H1 (cell line): Measurements from ENCODE around the gene CRABP1. TPM values are rescaled to one million over a fixed set of nuclear protein-coding genes. Genes with fewer than 3 reads are reported as not detected.

Source experiments
- EZH2 ChIP-seq: fragments of 200-600 bp; sonication (generic); IDR thresholded peaks from 2 replicates; pipeline ENCODE4 v1.7.1; 2012; ENCODE audit warnings: low read depth, mild to moderate bottlenecking, moderate library complexity, low read length, inconsistent platforms; ENCODE audit not compliant: severe bottlenecking
- JUN ChIP-seq: IDR thresholded peaks from 2 replicates; pipeline ENCODE4 v1.6.1; 2011; ENCODE audit warnings: low read depth, mild to moderate bottlenecking, improper control_type of control experiment, low read length
- MAFK ChIP-seq: IDR thresholded peaks from 2 replicates; pipeline ENCODE4 v1.6.1; 2012; ENCODE audit warnings: low read depth, mild to moderate bottlenecking, improper control_type of control experiment, low read length
- POLR2A ChIP-seq, 2 experiments: IDR thresholded peaks; 1 replicate in 1 of 2; 2 replicates in 1 of 2; pipeline ENCODE4 v1.6.1; 2011; ENCODE audit warnings: low read depth in 2 of 2, low read length in 2 of 2, mild to moderate bottlenecking in 2 of 2; ENCODE audit errors: control extremely low read depth in 1 of 2
- RAD21 ChIP-seq, 2 experiments: IDR thresholded peaks in 1 of 2; conservative IDR thresholded peaks in 1 of 2; 2 replicates each; pipeline ENCODE4 v1.6.1; 2011; ENCODE audit warnings: low read depth in 2 of 2, low read length in 2 of 2, improper control_type of control experiment in 1 of 2, inconsistent platforms in 1 of 2, mild to moderate bottlenecking in 1 of 2, moderate library complexity in 1 of 2
- SIN3A ChIP-seq, 2 experiments: IDR thresholded peaks in 1 of 2; conservative IDR thresholded peaks in 1 of 2; 2 replicates each; pipeline ENCODE4 v1.6.1; 2011 to 2012; ENCODE audit warnings: low read length in 2 of 2, improper control_type of control experiment in 1 of 2, low read depth in 1 of 2, mild to moderate bottlenecking in 1 of 2
- polyA plus RNA-seq, 7 experiments: library from polyadenylated mRNA; depleted of rRNA in 3 of 7; stranded (reverse) in 5 of 7; unstranded in 2 of 7; fragments of >200 nt in 5 of 7; fragments of 200-250 nt in 2 of 7; gene quantifications; 1 replicate in 5 of 7; 2 replicates in 1 of 7; 4 replicates in 1 of 7; pipeline versions ENCODE4 v1.2.1 to v1.2.3, GENCODE V29; 2011 to 2013; ENCODE audit warnings: missing spikeins in 2 of 7, mixed read lengths in 2 of 7
- total RNA-seq: library from RNA; stranded (reverse); fragmentation: NEBNext Ultra II Directional; extraction: Animal tissue kit (Norgen Biotek cat#: 25700); gene quantifications from 2 replicates; pipeline ENCODE4 v1.2.1, GENCODE V29; 2021
- TF ChIP-seq, protein P1 (sequence below): IDR thresholded peaks from 2 replicates; pipeline ENCODE4 v1.6.1; 2011; ENCODE audit warnings: low read depth, mild to moderate bottlenecking, low read length; ENCODE audit not compliant: insufficient read depth

The CRABP1 gene
- total and polyA plus RNA-seq, 2 of the 8 experiments (the other 6 are each of a cell fraction or from before 2014, with no cell fraction given) = 385 to 655 TPM

DNA sequence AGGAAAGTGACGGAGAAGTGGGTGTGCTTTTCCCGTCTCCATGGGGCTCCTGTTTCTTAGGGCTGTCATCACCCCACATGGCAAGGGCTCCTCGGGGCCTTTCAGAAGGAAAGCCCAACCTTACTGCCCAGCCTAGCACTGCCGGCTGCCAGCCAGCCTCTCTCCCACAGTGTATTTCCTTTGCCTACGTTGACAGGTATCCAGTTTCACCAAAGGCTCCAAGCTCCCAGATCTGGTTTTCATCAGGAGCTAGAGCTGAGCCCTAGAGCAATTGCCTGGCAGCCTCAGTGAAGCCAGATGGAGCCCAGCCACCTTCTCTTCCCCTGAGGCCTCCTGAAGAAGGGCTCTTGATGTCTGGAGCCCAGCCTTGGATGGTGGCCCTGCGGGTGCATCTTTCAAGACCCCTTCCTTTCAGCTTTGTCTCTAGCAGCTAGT, 20.2 kb downstream of the CRABP1 start (continued):
- TF ChIP-seq EZH2 = no peak
- TF ChIP-seq JUN = no peak
- TF ChIP-seq SIN3A (conservative IDR thresholded peaks at IDR 0.05 in 1 of 2, IDR thresholded peaks at IDR 0.05 in 1 of 2; ENCODE audit: low read depth in 1 of 2, low read length in 2 of 2) = no peak
- no peak for TF ChIP-seq POLR2A (IDR thresholded peaks at IDR 0.05; ENCODE audit: control extremely low read depth in 1 of 2, low read depth in 2 of 2, low read length in 2 of 2)
- TF ChIP-seq MAFK = no peak
- no peak for TF ChIP-seq RAD21 (IDR thresholded peaks at IDR 0.05 in 1 of 2, conservative IDR thresholded peaks at IDR 0.05 in 1 of 2; ENCODE audit: low read depth in 2 of 2, low read length in 2 of 2)
- TF ChIP-seq, protein P1, sequence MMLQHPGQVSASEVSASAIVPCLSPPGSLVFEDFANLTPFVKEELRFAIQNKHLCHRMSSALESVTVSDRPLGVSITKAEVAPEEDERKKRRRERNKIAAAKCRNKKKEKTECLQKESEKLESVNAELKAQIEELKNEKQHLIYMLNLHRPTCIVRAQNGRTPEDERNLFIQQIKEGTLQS = no peak
- TF ChIP-seq, all 59 proteins: peak for 0
